HG03066 (cell line): Measurements from ENCODE around the gene ADARB1.

Experiments
- ATAC-seq: cut with Tn5 transposase; IDR thresholded peaks from one replicate; pipeline ENCODE4 v1.9.1; 2021; ENCODE audit warnings: low read depth; ENCODE audit not compliant: unreplicated experiment

Gene ADARB1

GRCh38 chr21:45187646-45188045 is 113.3 kb downstream of the ADARB1 start:
- no peak for ATAC-seq

- ATAC-seq, result no peak
Measured at GRCh38 chr21:45190013-45190412, 115.6 kb downstream of the ADARB1 start.

GRCh38 chr21:45192332-45192731 is 118.0 kb downstream of the ADARB1 start:
- no peak for ATAC-seq

GRCh38 chr21:45196620-45197019 is 122.2 kb downstream of the ADARB1 start:
- ATAC-seq, result no peak

GRCh38 chr21:45199201-45199600 is 124.8 kb downstream of the ADARB1 start:
- ATAC-seq, result no peak

DNA sequence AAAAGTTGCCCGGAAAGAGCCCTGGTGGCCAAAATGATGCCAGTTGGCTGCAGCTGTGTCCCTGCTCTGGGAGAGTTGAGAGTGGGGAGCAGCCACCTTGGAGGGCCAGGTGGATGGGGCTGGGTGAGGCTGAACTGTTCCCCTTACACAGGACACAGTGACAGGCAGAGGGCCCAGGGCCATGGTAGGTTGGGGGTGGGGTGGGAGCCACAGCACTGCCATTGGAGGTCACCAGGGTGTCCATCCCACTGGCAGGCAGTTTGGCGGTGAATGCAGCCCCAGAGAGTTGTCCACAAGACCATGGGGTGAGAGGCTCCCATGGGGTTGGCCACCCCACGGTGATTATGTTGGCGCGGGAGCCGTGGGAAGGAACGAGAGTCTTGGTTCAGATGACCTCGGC is 125.7 kb downstream of the ADARB1 start:
- no peak for ATAC-seq

DNA sequence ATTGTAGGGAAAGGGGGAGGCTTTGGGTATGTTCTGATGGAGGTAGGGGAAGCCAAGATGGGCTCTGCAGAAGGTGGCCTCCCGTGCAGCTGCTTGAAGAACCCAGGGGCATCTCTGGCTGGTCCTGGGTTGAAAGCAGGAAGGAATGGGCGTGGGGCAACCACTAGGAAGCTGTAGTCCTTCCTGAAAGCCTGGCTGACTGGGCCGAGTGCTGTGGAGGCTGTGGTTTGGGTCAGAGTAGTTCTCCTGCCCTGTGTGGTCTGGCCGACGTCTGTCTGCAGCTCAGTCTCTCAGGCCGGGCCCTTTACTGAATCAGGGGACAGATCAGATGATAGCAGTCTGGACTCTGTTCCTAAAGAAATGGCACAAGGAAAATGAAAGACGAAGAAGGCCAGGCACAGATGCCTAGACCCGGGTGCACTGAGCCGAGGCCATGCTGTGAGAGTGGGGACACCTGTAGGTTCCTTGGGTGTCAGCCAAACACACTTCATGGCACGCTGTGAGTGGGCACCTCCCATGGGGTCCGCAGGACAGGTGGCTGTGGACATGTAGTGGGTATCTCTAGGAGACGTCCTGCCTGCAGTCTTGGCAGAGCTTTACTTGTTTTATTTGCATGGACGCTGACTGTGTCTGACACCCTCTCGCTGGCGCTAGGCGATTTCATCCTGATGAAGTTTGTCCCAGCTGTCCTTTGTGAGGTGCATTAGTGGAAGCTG is 126.4 kb downstream of the ADARB1 start:
- ATAC-seq, result no peak

DNA sequence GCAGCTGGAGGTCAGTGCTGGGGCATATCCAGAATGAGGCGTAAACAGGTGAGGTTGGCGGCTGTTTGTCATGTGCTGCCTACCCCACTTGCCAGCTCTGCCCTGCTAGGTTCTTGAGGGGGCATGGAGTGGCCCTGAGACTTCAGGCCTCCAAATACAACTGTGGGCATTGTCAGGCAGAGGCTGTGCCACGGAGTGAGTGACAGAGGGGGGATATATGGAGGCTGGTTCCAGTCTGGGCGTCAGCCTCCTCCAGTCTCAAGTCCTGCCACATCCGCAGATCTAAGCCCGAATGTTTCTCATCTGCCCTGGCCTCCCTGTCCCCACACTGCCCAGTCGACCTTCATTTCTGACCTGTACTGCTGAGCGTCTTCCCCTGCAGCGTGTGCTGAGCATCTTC is 128.0 kb downstream of the ADARB1 start:
- no peak for ATAC-seq

- ATAC-seq, result no peak
Measured at GRCh38 chr21:45202889-45203288, 128.5 kb downstream of the ADARB1 start.

- ATAC-seq, result no peak
Measured at GRCh38 chr21:45203983-45204382, 129.6 kb downstream of the ADARB1 start.

DNA sequence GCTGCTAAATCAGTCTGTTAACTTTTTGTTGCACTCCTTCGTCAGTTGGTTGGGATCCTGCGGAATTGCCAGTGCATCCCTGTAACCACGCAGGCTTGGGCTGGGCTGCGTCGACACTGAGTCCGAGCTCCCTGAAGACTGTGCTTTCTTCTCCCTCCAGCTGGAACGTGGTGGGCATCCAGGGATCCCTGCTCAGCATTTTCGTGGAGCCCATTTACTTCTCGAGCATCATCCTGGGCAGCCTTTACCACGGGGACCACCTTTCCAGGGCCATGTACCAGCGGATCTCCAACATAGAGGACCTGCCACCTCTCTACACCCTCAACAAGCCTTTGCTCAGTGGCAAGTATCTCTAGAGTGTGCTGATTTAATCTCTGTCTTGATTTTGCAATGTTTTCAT is 130.0 kb downstream of the ADARB1 start:
- no peak for ATAC-seq

DNA sequence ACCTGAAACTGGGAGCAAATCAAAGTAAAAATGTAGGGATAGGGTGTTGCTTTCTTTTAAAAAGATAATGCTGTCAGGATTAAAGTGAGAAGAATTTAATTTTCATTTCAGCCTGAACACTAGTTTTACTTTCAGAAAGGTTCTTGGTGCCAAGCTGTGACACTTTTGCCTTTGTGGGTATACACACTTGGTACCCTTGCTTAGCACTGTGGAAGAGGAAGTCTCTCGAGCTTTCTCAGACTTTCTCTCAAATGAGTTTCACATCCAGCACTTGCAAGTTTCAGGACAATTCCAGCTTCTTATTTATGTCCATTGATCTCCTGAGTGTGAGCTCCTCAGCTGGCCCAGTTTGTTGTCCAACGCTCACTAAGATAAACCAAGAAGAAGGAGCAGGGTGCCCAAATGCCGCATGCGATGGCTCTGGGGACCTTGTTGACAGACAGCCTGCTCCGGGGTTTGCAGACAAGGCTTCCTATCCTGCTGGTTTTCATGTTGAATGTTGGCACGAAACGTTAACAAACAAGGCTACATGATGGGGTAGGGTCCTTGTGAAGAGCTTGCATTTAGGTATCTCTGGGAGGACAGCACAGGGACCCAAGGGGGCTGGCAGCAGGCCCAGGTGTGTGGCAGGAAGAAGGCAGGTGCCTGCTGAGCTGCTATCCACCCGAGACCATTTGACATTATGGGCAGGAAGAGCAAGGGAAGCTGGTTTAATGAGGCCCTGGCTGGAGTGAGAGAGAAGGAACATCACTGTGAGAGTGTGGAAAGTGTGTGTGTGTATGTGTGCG is 133.7 kb downstream of the ADARB1 start:
- ATAC-seq, result no peak

DNA sequence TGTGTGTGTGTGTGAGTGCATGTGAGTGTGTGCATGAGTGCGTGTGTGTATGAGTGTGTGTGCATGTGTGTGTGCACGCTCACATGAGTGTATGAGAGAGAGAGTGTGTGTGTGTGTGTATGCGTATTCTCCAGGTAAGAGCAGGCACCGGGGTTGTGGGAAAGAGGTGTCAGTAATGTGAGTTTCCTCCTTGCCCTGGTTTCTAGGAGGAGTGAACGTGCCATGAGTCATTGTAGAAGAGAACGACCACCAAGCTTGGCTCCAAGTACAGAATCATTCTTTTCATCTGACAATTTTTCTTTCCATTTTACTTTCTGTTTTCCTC is 134.2 kb downstream of the ADARB1 start:
- no peak for ATAC-seq

GRCh38 chr21:45209046-45209445 is 134.7 kb downstream of the ADARB1 start:
- ATAC-seq, result no peak

- no peak for ATAC-seq
Measured at GRCh38 chr21:45209685-45210284, 135.4 kb downstream of the ADARB1 start.

GRCh38 chr21:45210461-45210983 is 136.1 kb downstream of the ADARB1 start:
- no peak for ATAC-seq

- no peak for ATAC-seq
Measured at GRCh38 chr21:45211661-45212060, 137.3 kb downstream of the ADARB1 start.

- ATAC-seq, result no peak
Measured at GRCh38 chr21:45213392-45213791, 139.0 kb downstream of the ADARB1 start.

DNA sequence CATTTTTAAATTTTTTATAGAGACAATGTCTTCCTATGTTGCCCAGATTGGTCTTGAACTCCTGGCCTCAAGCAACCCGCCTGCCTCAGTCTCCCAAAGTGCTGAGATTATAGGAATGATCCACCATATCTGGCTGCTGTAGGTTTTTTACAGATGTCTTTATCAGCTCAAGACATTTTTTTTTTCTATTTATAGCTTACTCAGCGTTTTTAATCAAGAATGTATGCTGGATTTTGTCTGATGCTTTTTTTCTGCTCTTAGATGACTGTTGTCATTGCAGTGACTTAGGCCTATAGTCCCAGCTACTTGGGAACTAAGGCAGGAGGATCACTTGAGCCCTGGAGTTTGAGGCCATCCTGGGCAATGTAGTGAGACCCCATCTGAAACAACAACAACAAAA is 140.8 kb downstream of the ADARB1 start:
- ATAC-seq, result no peak

DNA sequence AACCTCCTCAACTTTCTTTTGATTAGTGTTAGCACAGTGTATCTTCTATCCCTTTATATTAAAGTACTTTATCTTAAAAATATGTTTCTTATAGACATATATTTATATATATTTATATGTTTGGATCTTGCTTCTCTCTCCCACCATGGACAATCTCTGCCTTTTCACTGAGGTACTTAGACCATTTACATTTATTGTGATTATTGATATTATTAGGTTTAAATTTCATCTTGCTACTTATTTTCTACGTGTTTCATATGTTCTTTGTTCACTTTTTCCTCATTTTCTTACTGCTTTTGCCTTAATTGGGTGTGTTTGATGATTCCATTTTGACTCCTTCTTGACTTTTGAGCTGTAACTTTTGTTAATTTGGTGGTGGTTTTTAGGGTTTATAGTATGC is 142.6 kb downstream of the ADARB1 start:
- ATAC-seq, result no peak

DNA sequence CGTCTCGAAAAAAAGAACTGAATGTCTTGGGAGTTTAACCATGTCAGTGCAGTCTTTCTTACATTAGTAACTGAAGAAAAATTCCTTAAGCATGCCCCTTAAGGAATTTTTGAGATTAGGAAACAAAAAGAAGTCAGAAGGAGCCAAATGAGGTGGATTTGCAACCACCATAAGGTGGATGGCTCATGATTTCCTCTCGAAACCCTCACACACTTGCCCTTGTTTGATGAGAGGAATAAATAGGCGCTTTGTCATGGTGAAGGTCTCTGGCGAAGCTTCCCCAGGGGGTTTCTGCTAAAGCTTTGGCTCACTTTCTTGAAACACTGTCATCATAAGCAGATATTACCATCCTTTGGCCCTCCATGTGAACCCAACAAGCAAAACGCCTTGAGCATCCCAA is 145.1 kb downstream of the ADARB1 start:
- no peak for ATAC-seq

DNA sequence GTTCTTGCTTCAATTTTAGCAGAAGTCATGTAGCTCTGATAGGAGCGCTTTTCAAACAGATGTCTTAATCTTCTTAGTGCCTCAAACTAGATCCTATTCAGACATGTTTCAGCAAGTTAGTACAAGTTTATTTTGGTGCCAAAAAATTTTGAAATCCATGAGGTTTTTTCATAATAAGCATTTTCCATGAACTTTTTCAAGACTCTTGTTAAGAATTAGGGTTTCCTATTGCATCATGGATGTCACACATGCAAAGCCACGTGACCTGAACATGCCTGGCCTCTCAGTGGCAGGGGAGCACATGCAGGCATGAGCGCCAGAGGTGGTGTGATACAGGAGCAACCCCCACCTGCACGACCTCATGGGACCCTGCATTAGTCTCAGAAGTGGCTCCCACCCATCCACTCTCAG is 145.7 kb downstream of the ADARB1 start:
- ATAC-seq, result no peak
